NCI-H2081 treated with DMSO at 0.1 percent for 48 hours (cell line): ENCODE results near the gene AMPD2.

Source experiments
- DNase-seq: peaks from one replicate; lab custom pipeline; 2025; lab: John Stamatoyannopoulos, UW

AMPD2 gene

GRCh38 chr1:109630898-109631512 is 11.4 kb downstream of the AMPD2 start:
- DNase-seq: no peak

DNA sequence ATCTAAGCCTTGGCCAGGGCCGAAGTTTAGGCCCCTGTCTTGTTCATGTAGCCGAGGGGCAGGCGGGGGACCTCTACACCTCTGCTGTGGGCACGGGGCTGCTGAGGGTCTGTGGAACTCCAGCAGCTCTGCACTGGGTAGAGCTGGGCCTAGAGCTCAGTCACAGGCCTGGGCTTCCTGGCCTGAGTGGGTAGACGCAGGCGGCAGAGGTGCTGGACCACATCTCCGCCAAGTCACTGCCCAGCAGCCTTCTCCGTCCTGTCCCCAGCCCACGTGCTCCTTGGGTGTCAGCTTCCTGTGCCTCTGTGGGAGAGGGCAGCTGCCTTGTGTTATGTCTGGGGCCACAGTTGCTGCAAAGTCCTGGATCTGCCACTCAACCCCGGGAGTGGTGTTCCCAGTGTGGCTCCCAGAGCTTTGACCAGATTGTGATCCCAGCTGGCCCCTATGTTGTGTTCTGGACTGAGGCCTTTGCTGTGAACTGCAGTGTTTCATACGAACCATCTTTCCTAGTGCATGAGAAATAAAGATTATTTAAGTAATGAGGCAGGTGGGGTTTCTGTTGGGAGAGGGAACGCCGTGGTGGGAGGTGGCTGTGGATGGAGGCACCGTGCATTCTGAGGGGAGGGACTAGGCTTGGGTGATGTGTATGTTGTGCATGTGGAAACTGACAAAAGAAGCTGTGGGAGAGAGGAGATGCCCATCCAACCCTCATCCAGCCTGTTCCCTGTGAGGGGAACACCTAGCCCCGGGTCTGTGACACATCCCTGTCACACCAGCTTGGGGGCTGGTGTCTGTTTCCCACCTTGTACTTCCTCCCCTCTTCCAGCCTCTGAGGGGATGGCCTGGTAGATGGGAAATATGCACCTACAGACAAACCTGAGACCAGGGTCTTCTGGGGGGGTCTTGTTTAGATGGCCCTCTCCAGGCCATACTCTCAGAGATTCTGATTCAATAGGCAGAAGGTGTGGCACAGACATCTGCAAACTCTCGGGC is 12.2 kb downstream of the AMPD2 start:
- no peak for DNase-seq

DNA sequence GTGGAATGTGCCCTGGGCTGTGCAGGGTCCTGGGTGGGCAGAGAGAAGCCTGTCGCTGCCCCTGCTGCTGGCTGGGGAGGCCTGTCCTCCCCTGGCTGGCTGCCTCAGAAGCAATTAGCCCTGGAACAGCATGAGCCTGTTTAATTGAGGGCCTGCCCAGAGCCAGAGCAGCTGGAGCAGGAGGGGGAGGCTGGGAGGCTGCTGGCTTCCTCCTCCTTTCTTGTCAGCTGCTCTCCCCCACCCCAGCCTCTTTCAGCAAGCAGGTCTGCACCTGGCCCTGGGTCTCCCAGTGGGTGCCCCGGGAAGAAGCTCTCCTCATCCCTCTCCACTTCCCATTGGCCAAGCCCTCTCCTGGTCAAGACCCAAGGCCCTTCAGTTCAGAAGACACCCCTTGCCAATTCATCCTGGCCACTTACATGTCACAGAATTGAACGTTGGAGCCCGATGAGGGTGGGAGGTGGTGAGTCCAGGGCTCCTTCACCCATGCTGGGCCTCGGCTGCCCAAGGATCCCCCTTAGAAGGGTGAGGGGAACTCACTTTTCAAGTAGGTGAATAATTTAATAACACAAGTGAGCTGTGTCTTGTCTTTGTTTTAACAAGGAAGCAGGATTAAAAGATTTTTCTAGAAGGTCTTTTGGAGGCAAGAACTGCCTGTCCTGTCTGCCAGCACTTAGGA is 13.2 kb downstream of the AMPD2 start:
- DNase-seq: peak; percentile 70

DNA sequence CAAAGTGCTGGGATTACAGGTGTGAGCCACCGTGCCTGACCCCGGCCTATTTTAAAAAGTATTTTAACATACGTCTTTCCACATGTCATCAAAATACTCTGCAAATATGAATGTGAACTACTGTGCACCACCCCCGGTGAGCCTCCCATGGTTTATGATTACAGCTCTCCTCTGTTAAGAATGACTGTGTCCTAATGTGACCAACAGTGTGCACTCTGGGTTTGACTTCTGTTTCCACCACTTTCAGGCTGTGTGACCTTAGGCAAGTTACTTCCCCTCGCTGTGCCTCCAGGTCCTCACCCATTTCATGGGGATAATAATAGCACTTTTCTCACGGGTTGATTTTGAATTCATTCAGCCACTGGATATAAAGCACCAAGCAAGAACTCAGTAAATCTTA is 14.7 kb downstream of the AMPD2 start:
- no peak for DNase-seq

GRCh38 chr1:109634771-109635750 is 15.4 kb downstream of the AMPD2 start:
- DNase-seq: no peak

GRCh38 chr1:109635862-109636200 is 16.2 kb downstream of the AMPD2 start:
- DNase-seq: no peak

- no peak for DNase-seq
Observed at GRCh38 chr1:109636201-109636952, 16.7 kb downstream of the AMPD2 start.

DNA sequence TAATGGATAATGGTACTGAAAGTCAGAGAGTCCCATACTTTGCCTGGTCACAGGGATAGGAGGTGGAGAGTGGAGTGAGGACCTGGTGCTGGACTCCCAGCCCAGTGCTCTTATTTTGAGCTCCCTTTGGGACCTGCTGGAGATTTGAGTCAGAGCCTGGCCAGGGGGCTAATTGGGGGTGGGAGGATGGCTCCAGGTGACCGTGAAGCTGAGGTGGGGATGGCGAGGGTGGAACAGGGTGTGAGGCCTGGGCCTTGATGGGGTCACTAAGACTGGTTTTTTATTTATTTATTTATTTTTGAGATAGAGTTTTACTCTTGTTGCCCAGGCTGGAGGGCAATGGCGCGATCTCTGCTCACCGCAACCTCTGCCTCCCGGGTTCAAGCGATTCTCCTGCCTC is 17.8 kb downstream of the AMPD2 start:
- no peak for DNase-seq

DNA sequence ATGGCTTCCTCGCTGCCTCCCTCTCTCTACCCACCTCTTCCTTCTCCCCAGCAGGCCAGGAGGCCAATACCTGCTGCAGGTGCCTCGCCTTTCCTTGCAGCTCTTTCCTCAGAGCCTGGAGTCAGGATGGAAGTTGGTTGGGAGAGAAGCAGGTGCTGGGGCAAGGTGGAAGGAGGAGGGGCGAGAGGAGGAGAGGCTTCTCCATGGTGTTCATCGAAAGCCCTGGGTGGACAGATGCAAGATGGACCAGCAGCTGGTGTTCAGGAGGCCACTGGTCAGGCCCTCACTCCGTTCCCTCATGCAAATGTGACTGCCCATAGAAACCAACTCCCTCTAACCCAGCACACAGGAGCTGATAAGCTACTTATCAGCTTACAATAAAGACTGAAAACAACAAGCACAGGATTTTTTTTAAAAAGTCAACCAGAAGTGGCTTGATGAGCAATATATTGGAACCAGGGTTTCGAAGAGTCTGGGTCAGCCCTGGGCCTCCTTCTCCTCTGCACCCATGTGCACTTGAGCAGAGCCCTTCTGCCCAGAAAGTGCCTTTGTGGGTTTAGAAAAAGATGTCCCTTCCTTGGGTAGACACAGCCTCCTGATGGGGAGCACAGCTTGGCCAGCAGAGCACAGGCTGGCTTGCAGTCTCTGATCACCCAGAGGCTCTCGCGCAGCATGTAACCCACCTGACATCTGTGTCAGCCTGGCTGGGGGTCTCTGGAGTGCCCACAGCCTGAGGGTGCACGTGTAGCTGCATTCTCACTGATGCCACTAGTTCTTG is 19.6 kb downstream of the AMPD2 start:
- no peak for DNase-seq

- no peak for DNase-seq
Observed at GRCh38 chr1:109639841-109640184, 20.2 kb downstream of the AMPD2 start.

GRCh38 chr1:109640285-109640865 is 20.7 kb downstream of the AMPD2 start:
- no peak for DNase-seq

DNA sequence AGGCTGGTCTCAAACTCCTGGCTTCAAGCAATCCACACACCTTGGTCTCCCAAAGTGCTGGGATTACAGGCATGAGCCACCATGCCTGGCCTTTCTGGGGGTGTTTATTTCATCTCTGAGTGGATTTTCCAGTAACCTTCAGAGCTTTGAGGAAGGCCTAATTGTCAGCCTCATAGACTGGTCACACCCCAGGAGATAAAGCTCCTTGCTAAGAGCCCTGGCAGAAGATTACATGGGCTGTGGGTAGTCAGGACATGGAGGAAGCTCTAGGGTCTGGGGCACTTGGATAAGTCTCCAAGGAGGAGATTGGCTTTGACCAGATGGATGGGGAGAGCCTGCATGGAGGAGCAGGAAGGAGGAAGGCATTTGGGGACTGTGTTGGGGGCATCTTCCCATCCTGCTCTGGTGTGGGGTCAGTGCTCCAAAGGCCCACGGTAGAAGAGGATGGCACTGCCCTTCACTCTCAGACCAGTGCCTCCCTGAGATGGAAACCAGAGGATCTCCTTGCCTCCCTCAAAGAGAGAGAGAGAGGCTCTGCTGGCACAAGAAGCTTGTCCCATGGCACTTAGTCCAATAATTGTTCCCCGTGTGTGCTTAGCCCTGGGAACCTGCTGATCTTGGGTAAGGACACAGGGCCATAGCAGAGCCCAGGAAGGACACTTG is 21.6 kb downstream of the AMPD2 start:
- DNase-seq: no peak

DNA sequence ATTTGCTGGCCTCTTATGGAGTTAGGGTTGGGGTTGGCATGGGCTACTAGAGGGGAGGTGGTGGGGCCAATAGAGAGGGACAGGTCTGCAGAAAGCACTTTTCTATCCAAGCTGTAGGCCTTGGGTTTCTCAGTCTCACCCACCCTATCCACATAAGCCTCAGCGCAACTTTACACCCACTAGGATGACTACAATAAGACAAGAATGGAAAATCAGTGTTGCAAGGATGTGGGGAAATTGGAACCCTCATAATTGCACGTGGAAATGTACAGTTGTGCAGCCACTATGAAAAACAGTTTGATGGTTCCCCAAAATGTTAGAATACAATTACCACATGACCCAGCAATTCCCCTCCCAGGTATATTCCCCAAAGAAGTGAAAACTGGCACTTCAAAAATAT is 22.2 kb downstream of the AMPD2 start:
- no peak for DNase-seq

DNA sequence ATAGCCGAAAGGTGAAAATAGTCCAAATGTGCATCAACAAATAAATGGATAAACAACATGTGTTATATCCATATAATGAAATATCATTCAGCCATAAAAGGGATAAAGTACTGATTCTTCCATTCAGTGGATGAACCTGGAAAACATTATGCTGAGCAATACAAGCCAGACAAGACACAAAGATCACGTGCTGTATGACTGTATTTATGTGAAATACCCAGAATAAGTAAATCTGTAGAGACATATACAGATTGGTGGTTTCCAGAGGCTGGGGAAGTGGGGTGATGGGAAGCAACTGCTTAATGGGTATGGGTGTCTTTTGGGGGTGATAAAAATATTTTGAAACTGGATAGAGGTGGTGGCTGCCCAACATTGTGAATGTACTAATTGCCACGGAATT is 23.0 kb downstream of the AMPD2 start:
- no peak for DNase-seq

- DNase-seq: no peak
Observed at GRCh38 chr1:109643385-109644230, 24.0 kb downstream of the AMPD2 start.

- DNase-seq: no peak
Observed at GRCh38 chr1:109644670-109645069, 25.0 kb downstream of the AMPD2 start.

- no peak for DNase-seq
Observed at GRCh38 chr1:109649491-109649914, 29.9 kb downstream of the AMPD2 start.

DNA sequence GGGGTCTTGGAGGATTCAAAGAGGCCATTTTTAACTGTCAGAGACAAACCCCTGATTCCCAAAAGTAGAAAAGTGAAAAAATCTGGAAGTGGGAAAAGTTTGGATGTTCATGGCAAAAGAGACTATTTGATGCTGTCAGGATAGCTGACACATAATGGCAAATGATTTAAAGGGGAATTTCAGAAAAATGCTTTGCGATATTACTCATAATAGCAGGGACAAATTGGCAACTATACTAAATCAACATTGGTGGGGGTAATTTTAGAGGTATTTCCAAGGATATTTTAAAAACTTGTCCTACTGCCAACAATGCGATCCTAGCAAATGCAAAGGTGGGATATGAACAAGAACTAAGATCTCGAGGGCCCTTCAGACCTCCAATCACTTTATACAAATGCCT is 31.0 kb downstream of the AMPD2 start:
- DNase-seq: no peak
